Mammary epithelial cell (primary cell): Measurements from ENCODE around the gene FSD2.

Experiments
- EZH2 ChIP-seq: IDR thresholded peaks from 2 replicates; pipeline ENCODE4 v1.6.1; 2012; ENCODE audit warnings: low read length, inconsistent platforms, borderline replicate concordance
- TF ChIP-seq, protein P1 (sequence below), 2 donors: IDR thresholded peaks in 1 of 2; conservative IDR thresholded peaks in 1 of 2; 2 replicates each; pipeline ENCODE4 v1.5.1; 2011 to 2012; ENCODE audit warnings: inconsistent platforms in 2 of 2, low read length in 2 of 2, mild to moderate bottlenecking in 2 of 2, control low read depth in 1 of 2, low read depth in 1 of 2; ENCODE audit not compliant: insufficient read depth in 1 of 2; ENCODE audit errors: extremely low read depth in 1 of 2

DNA sequence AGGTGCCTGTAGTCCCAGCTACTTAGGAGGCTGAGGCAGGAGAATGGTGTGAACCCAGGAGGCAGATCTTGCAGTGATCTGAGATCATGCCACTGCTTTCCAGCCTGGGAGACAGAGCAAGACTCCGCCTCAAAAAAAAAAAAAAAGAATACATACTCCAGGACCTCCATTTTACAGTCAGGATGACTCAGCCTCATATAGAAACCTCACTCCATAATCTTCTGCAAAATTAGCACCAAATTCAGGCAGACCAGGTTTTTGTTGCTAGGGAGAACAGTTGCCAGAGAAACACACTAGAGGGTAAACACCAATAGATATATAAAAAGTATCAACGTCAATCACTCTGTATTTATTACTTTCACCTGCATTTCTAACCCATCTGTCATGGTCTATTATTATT, 67.9 kb downstream of the FSD2 start:
- TF ChIP-seq EZH2, result no peak
- TF ChIP-seq, protein P1, sequence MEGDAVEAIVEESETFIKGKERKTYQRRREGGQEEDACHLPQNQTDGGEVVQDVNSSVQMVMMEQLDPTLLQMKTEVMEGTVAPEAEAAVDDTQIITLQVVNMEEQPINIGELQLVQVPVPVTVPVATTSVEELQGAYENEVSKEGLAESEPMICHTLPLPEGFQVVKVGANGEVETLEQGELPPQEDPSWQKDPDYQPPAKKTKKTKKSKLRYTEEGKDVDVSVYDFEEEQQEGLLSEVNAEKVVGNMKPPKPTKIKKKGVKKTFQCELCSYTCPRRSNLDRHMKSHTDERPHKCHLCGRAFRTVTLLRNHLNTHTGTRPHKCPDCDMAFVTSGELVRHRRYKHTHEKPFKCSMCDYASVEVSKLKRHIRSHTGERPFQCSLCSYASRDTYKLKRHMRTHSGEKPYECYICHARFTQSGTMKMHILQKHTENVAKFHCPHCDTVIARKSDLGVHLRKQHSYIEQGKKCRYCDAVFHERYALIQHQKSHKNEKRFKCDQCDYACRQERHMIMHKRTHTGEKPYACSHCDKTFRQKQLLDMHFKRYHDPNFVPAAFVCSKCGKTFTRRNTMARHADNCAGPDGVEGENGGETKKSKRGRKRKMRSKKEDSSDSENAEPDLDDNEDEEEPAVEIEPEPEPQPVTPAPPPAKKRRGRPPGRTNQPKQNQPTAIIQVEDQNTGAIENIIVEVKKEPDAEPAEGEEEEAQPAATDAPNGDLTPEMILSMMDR (conservative IDR thresholded peaks at IDR 0.05 in 1 of 2, IDR thresholded peaks at IDR 0.05 in 1 of 2; ENCODE audit: extremely low read depth in 1 of 2, insufficient read depth in 1 of 2, low read depth in 1 of 2, low read length in 2 of 2), result no peak
